ENCODE data around the gene TESMIN.

GRCh38 chr11:68735125-68735524 is 16.2 kb downstream of the TESMIN start:
- TF ChIP-seq CTCF (IDR thresholded peaks at IDR 0.05) (no peak), POLR2AphosphoS5 (IDR thresholded peaks at IDR 0.05) (no peak)

All from transverse colon (tissue), 4 donors.